CD14-positive monocyte (primary cell): ENCODE data around the gene GALP. TPM values are rescaled to one million over a fixed set of nuclear protein-coding genes. Genes with fewer than 3 reads are reported as not detected.

ENCODE experiments used
- DNase-seq, 3 donors: peaks; one replicate each; pipeline ENCODE4 v3.0.0-alpha.2; 2011 to 2022
- H2AFZ ChIP-seq: 2 replicates; pipeline ENCODE4 v1.6.0; 2012; ENCODE audit warnings: mild to moderate bottlenecking, low read depth, low read length, inconsistent platforms; ENCODE audit not compliant: insufficient read depth, poor library complexity, severe bottlenecking
- H3K27ac ChIP-seq, 2 donors: 1 replicate in 1 of 2; 2 replicates in 1 of 2; pipeline ENCODE4 v1.5.1; 2012 to 2013; ENCODE audit warnings: low read length in 2 of 2, control low read depth in 1 of 2, inconsistent platforms in 1 of 2, low read depth in 1 of 2, mild to moderate bottlenecking in 1 of 2
- H3K27me3 ChIP-seq, 2 donors: one replicate each; pipeline versions ENCODE4 v1.6.0 to v1.6.1; 2011 to 2013; ENCODE audit warnings: low read length in 2 of 2; ENCODE audit not compliant: control insufficient read depth in 2 of 2, insufficient read depth in 2 of 2
- H3K36me3 ChIP-seq, 2 donors: replicated peaks in 1 of 2; 1 replicate in 1 of 2; 2 replicates in 1 of 2; pipeline versions ENCODE4 v1.5.1 to v1.6.1; 2012 to 2013; ENCODE audit warnings: low read length in 2 of 2, control low read depth in 1 of 2, inconsistent platforms in 1 of 2, mild to moderate bottlenecking in 1 of 2; ENCODE audit not compliant: insufficient read depth in 2 of 2, control insufficient read depth in 1 of 2
- H3K4me1 ChIP-seq, 2 donors: 1 replicate in 1 of 2; 2 replicates in 1 of 2; pipeline versions ENCODE4 v1.5.1 to v1.6.1; 2012 to 2013; ENCODE audit warnings: low read length in 2 of 2, control low read depth in 1 of 2, inconsistent platforms in 1 of 2, mild to moderate bottlenecking in 1 of 2, moderate library complexity in 1 of 2; ENCODE audit not compliant: insufficient read depth in 2 of 2, control insufficient read depth in 1 of 2
- H3K4me2 ChIP-seq: replicated peaks from 2 replicates; pipeline ENCODE3; 2012; ENCODE audit warnings: low read length, moderate library complexity, mild to moderate bottlenecking; ENCODE audit not compliant: poor library complexity, severe bottlenecking; ENCODE audit errors: extremely low read depth
- H3K4me3 ChIP-seq, 3 experiments: fragments of 200-600 bp in 1 of 3; sonication (generic) in 1 of 3; replicated peaks in 1 of 3; 1 replicate in 2 of 3; 2 replicates in 1 of 3; pipeline ENCODE4 v1.5.1; 2011 to 2013; ENCODE audit warnings: low read length in 3 of 3, mild to moderate bottlenecking in 3 of 3, control low read depth in 2 of 3, low read depth in 2 of 3, inconsistent platforms in 1 of 3, moderate library complexity in 1 of 3
- H3K79me2 ChIP-seq: 2 replicates; pipeline ENCODE4 v1.6.0; 2012; ENCODE audit warnings: mild to moderate bottlenecking, control low read depth, inconsistent platforms, low read length, moderate library complexity; ENCODE audit not compliant: insufficient read depth
- H3K9ac ChIP-seq: 2 replicates; pipeline ENCODE4 v1.6.0; 2017; ENCODE audit warnings: low read length, mild to moderate bottlenecking; ENCODE audit not compliant: insufficient read depth, poor library complexity, severe bottlenecking
- H3K9me3 ChIP-seq, 2 donors: replicated peaks in 1 of 2; 1 replicate in 1 of 2; 2 replicates in 1 of 2; pipeline versions ENCODE4 v1.5.1 to v1.6.1; 2012 to 2013; ENCODE audit warnings: low read length in 2 of 2, control low read depth in 1 of 2; ENCODE audit not compliant: control insufficient read depth in 1 of 2, insufficient read depth in 1 of 2
- H4K20me1 ChIP-seq: 2 replicates; pipeline ENCODE4 v1.6.0; 2012; ENCODE audit warnings: mild to moderate bottlenecking, low read length, control low read depth, moderate library complexity; ENCODE audit not compliant: insufficient read depth
- H3K27ac Mint-ChIP-seq, 7 donors: one replicate each; pipeline ENCODE4 v1.8.0; 2020; ENCODE audit warnings: mild to moderate bottlenecking in 7 of 7, mixed read lengths in 7 of 7, moderate library complexity in 6 of 7, inconsistent platforms in 2 of 7
- H3K27me3 Mint-ChIP-seq, 3 donors: one replicate each; pipeline ENCODE4 v1.8.0; 2021 to 2022; ENCODE audit warnings: low read depth in 3 of 3, mild to moderate bottlenecking in 3 of 3, mixed read lengths in 3 of 3, moderate library complexity in 3 of 3, inconsistent platforms in 1 of 3
- H3K36me3 Mint-ChIP-seq, 2 donors: one replicate each; pipeline ENCODE4 v1.8.0; 2020; ENCODE audit warnings: mixed read lengths in 2 of 2, inconsistent platforms in 1 of 2, mild to moderate bottlenecking in 1 of 2
- H3K4me1 Mint-ChIP-seq: one replicate; pipeline ENCODE4 v1.8.0; 2020; ENCODE audit warnings: mild to moderate bottlenecking, mixed read lengths
- H3K4me3 Mint-ChIP-seq, 2 donors: one replicate each; pipeline ENCODE4 v1.8.0; 2020; ENCODE audit warnings: mild to moderate bottlenecking in 2 of 2, mixed read lengths in 2 of 2, moderate library complexity in 1 of 2
- H3K9me3 Mint-ChIP-seq, 7 donors: one replicate each; pipeline ENCODE4 v1.8.0; 2020 to 2022; ENCODE audit warnings: mixed read lengths in 7 of 7, mild to moderate bottlenecking in 6 of 7, moderate library complexity in 6 of 7, inconsistent platforms in 2 of 7
- CTCF ChIP-seq: fragments of 200-600 bp; IDR thresholded peaks from one replicate; pipeline ENCODE4 v1.8.0; 2022; ENCODE audit warnings: antibody characterized with exemption, mild to moderate bottlenecking
- WGBS: methylation state at CpG from one replicate; pipeline ENCODE4 v1.1.5; 2013; ENCODE audit warnings: missing lambda C conversion rate; ENCODE audit not compliant: insufficient coverage; 5-methylcytosine and 5-hydroxymethylcytosine counted together
- intact Hi-C, 2 donors: fragments of 100-400 bp; cut with micrococcal nuclease; formaldehyde crosslinking; loops; one replicate each; pipeline versions ENCODE4 v1.15.0 to v1.15.1; 2023
- polyA plus RNA-seq, 3 donors: library from polyadenylated mRNA; depleted of rRNA in 1 of 3; unstranded in 2 of 3; stranded (reverse) in 1 of 3; fragments of 300-500 nt in 2 of 3; fragments of >200 nt in 1 of 3; fragmentation: Illumina TruSeq in 2 of 3; gene quantifications; 1 replicate in 2 of 3; 2 replicates in 1 of 3; pipeline ENCODE4 v1.2.3, GENCODE V29; 2012 to 2021

Gene GALP
- polyA plus RNA-seq, 3 donors, result not detected

- Mint-ChIP-seq H3K36me3 (no peaks in the 10 kb centered on the region), H3K27ac (peak overlapping the region in 1 of 7 donors; percentile 51), H3K4me1 (peaks cover 5% of the 10 kb centered on the region), H3K9me3 (peaks cover 0 to 2% (median 0%) of the 10 kb centered on the region in 7 donors), H3K4me3 (no peak overlapping the region), H3K27me3 (peaks cover 3 to 11% (median 9%) of the 10 kb centered on the region in 3 donors)
- Histone ChIP-seq H3K4me1 (no peaks in the 10 kb centered on the region), H3K36me3 (no peaks in the 10 kb centered on the region), H2AFZ (no peak overlapping the region), H3K79me2 (no peaks in the 10 kb centered on the region), H3K4me2 (no peak overlapping the region), H3K9me3 (no peaks in the 10 kb centered on the region), H4K20me1 (no peaks in the 10 kb centered on the region), H3K9ac (no peak overlapping the region), H3K27ac (no peak overlapping the region), H3K4me3 (no peak overlapping the region), H3K27me3 (no peaks in the 10 kb centered on the region)
- WGBS, result 87% methylated on average over 17 of the region's 17 CpGs
- TF ChIP-seq CTCF, result no peak
- intact Hi-C loops, result no loop called here
- DNase-seq, result no peak
These were observed 14.0 kb downstream of the GALP start for GRCh38 chr19:56189785-56190184.

- Histone ChIP-seq H3K9me3 (no peaks in the 10 kb centered on the region), H3K4me2 (no peak overlapping the region), H3K9ac (no peak overlapping the region), H3K79me2 (no peaks in the 10 kb centered on the region), H3K36me3 (no peaks in the 10 kb centered on the region), H3K27ac (no peak overlapping the region), H3K27me3 (no peaks in the 10 kb centered on the region), H4K20me1 (no peaks in the 10 kb centered on the region), H3K4me1 (no peaks in the 10 kb centered on the region), H3K4me3 (no peak overlapping the region), H2AFZ (no peak overlapping the region)
- TF ChIP-seq CTCF, result no peak
- H3K36me3 Mint-ChIP-seq, result no peaks in the 10 kb centered on the region
- H3K4me1 Mint-ChIP-seq, result no peaks in the 10 kb centered on the region
- peaks cover 0 to 8% (median 3%) of the 10 kb centered on the region in 3 donors for H3K27me3 Mint-ChIP-seq
- peak overlapping the region in 1 of 2 donors; percentile 47 for H3K4me3 Mint-ChIP-seq
- no peaks in the 10 kb centered on the region for H3K9me3 Mint-ChIP-seq
- DNase-seq, result no peak
- WGBS, result 85% methylated on average over 7 of the region's 7 CpGs
- no peak overlapping the region for H3K27ac Mint-ChIP-seq
- intact Hi-C loops, result no loop called here
These were observed 15.3 kb downstream of the GALP start for GRCh38 chr19:56191115-56191514.
